GM19455 (cell line): Measurements from ENCODE around the gene TEPSIN.
A peak's percentile ranks its signal among the peaks of the same experiment; 100 is the strongest.

Experiments
- ATAC-seq: cut with Tn5 transposase; IDR thresholded peaks from one replicate; pipeline ENCODE4 v1.9.1; 2021; ENCODE audit not compliant: unreplicated experiment

TEPSIN gene

DNA sequence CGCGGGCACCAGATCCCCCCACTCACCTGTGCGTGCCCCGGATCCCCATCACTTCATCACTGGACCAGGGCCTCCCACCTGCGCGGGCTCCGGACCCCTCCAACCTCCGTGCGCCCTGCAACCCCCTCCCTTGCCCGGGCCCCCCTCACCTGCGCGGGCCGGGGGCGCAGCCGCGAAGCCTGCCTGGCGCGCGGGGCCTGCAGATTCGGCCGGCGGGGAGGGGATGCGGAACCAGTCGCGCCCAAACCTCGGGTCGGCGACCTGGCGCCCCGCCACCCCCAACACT is 16.3 kb downstream of the TEPSIN start:
- ATAC-seq: peak; percentile 6

GRCh38 chr17:81221842-81222619 is 16.8 kb downstream of the TEPSIN start:
- ATAC-seq: no peak

GRCh38 chr17:81221371-81221841 is 17.4 kb downstream of the TEPSIN start:
- no peak for ATAC-seq

DNA sequence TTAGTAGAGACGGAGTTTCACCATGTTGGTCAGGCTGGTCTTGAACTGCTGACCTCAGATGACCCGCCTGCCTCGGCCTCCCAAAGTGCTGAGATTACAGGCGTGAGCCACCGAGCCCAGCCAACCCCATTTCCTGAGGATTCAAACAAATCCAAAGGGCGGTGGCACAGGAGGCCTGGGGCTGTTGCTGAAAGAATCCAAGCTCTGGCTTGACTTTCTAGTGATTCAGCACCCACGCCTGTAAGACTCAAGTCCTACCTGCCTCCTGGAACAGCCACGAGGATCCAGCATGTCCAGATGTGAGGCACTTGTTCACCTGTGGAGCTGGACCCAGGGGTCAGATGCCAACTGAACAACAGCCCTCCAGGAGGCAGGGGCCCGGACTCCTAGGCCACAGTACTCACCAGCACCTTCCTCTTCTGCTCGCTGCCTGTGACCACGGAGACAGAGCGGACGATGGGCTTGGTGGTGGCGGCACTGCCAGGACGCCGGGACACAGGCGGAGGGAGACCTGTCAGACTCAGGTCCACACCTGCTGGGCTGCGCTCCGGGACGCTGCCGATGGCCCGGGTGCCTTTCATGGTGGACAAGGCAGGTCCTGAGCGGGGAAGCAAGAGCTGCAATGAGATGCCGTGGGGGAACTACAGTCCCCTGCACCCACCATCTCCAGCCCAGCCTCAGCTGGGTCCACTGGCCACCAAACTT is 19.2 kb downstream of the TEPSIN start:
- ATAC-seq: no peak

- ATAC-seq: no peak
Measured at GRCh38 chr17:81218991-81219390, 19.9 kb downstream of the TEPSIN start.

DNA sequence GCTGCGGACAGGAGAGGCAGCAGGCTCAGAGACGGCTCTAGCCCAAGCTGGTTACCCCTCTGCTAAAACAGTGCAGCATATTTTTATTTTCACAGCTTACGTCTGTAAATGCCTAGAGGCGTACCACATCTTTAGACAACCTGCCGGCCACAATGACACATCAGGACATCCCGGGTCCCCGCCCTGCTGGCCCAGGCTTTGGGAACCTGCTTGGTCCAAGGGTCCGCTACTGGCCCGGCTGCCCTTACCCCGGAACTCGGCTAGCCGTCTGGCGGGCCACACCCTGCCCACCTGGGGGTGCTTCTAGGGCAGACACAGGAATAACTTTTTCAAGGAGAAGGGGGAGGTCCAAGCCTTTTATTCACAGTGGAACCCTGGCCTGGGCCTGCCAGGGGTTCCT is 20.4 kb downstream of the TEPSIN start:
- no peak for ATAC-seq

DNA sequence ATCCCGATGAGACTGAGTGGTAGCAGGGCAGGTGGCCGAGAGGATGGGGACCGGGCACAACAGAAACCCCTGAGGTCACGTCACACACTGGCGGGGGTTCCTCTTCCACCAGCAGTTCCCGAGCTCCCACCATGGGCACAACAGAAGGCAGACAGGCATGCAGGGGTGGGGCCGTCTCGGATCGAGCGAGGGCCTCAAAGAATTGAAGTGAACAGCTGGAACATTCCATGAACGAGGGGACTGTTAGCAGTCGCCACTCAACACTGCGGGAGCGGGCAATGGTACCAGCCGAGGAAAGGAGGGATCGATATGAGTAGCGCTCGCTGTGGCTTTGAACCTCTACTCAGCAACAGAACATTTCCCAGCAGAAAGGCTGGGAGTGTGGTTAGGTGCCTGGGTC is 21.4 kb downstream of the TEPSIN start:
- no peak for ATAC-seq

- ATAC-seq: no peak
Measured at GRCh38 chr17:81213978-81214377, 24.9 kb downstream of the TEPSIN start.

- no peak for ATAC-seq
Measured at GRCh38 chr17:81212365-81212764, 26.5 kb downstream of the TEPSIN start.

DNA sequence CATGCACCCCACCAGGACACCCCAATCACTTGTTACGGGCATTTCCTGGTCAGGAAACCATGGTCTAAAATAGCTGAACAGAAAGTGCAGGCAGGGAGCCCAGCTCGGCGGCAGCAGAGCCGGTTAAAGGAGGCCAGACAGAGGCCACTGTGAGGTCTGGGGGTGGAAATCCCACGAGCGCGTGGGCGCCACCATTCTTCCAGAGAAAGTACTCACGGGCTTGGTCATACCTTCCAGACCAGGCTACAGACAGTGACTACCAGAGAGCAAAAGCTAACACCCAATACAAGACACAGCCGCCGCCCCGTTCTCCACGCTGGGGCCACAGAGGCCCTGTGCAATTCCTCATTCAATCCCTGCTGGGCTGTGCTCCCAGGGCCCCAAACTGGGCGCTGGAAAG is 28.0 kb downstream of the TEPSIN start:
- no peak for ATAC-seq

DNA sequence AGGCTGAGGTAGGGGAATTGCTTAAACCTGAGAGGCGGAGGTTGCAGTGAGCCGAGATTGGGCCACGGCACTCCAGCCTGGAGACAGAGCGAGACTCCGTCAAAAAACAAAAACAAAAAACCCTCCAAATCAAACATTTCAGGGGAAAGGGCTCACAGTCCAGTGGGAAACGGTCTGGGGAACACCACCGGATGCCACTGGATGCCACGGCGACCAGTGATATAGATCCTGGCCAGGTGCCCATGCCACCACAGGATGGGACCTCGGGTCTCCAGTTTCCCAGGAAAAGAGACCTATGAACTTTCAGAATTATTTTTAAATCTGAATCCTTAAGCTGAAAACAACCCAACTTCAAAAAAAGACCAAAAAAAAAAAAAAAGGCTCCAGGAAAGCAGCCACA is 28.4 kb downstream of the TEPSIN start:
- ATAC-seq: no peak

DNA sequence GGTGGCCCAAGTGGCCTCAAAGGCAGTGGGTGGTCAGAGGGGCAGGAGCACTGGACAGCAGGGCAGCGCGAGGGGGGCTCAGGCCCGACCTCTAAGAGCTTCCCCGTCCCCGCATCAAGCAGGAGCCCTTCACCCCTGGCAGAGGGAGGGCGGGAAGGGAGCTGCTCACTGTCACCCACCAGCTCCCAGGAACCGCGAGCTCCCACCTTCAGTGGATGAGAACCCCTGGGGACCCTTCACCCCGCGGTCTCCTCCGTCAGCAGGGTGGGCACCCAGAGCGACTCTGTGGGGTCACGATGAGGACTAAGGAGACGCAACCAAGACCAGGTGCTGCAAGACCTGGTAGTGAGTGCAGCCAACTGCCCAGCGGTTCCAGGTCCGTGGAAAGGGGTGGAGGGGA is 29.7 kb downstream of the TEPSIN start:
- ATAC-seq: no peak

DNA sequence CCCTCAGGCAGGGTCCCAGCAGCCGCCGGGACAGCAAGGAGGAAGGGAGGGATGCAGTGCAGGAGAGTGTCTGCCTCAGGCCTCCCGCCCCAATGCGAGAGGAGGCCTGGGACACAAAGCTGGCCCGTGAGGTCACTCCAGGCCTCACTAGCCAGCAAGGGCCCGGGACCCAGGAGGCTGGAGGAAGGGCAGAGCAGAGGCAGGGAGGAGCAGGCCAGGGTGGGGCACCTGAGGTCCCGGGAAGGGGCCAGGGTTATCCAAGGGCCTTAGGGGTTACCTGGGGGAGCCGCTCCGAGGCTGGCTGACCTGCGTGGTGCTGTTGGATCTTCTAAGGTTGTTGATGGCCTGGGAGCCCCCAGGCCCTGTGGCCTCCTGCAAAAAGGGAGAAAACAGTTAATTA is 30.2 kb downstream of the TEPSIN start:
- no peak for ATAC-seq

GRCh38 chr17:81207610-81208581 is 31.0 kb downstream of the TEPSIN start:
- ATAC-seq: no peak

DNA sequence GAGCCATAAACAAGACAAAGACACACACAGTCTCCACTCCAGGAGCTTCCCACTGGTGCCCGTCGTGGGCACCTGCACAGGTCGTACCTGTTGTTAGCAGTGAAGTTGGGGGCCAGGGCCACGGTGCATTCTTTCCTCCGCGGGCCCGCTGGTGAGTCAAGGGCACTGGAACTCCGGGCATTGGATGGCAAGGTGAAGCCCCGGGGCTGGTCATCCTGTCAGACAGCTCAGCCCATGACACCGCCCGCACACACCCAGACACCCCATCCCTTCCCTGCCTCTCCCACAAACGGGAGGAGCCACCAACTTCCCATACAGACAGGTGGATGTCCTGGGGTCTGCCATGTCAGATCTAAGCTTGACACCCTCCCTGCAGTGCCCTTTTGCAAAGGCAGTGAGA is 32.2 kb downstream of the TEPSIN start:
- ATAC-seq: no peak

DNA sequence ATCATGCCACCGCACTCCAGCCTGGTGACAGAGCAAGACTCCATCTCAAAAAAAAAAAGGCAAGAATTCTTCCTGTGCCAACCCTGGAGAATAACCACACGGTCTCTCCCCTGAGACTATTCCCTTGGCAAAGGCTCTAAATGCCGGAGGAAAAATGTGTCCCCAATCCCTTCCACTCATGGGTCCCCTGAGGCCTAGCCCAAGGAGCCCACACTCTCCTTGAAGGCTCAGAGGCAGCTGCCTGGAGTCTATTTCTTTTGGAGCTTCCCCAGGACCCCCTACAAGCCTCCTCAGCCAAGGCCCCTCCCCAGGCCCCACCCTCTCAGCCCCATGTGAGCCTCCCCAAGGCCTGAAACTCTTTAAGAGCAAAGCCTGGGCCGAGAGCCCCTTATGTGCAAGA is 32.7 kb downstream of the TEPSIN start:
- ATAC-seq: no peak

GRCh38 chr17:81204578-81204977 is 34.3 kb downstream of the TEPSIN start:
- no peak for ATAC-seq

GRCh38 chr17:81203136-81203535 is 35.7 kb downstream of the TEPSIN start:
- no peak for ATAC-seq

GRCh38 chr17:81202318-81202717 is 36.5 kb downstream of the TEPSIN start:
- no peak for ATAC-seq

- ATAC-seq: no peak
Measured at GRCh38 chr17:81200695-81201580, 37.9 kb downstream of the TEPSIN start.

- ATAC-seq: no peak
Measured at GRCh38 chr17:81200201-81200600, 38.7 kb downstream of the TEPSIN start.
